ENCODE measurements around the gene RGS7BP. TPM values are rescaled to one million over a fixed set of nuclear protein-coding genes. Genes with fewer than 3 reads are reported as not detected.
A peak's percentile ranks its signal among the peaks of the same experiment; 100 is the strongest.

Gene RGS7BP
- total and polyA plus RNA-seq, 9 donors: 1.4 to 6.5 (median 4.3) TPM

GRCh38 chr5:64612344-64612961 lies 106.6 kb downstream of the RGS7BP start:
- no peaks in the 10 kb centered on the region for H3K27me3 ChIP-seq
- 12 to 17% (median 14%) methylated on average over 5 of the region's 5 CpGs for WGBS, 3 donors
- H3K9me3 ChIP-seq: no peaks in the 10 kb centered on the region
- no peak overlapping the region for H3K27ac ChIP-seq
- H3K4me3 ChIP-seq: no peak overlapping the region
- TF ChIP-seq EP300 (IDR thresholded peaks at IDR 0.05): no peak
- peak; percentile 55 to 58 (median 57) for TF ChIP-seq CTCF (IDR thresholded peaks at IDR 0.05)
- no peaks in the 10 kb centered on the region for H3K4me1 ChIP-seq (ENCODE audit: insufficient read depth)
- intact Hi-C loops (cut with DNase I): loop anchor here (5.0 to 10.0 kb wide), 6 partner anchors 105 to 465 kb away; partner anchors contain the start of gene RGS7BP (in 1 of the 4)
- no peaks in the 10 kb centered on the region for H3K36me3 ChIP-seq
- peak in 3 of 5 donors; percentile 17 to 59 (median 37) for DNase-seq

GRCh38 chr5:64615895-64616294 lies 110.1 kb downstream of the RGS7BP start:
- intact Hi-C loops (cut with DNase I): loop anchor here in 2 of 4 donors (10.0 kb wide), 3 partner anchors 381 to 461 kb away; no protein-coding TSS in a partner anchor
- Histone ChIP-seq H3K36me3 (no peaks in the 10 kb centered on the region), H3K4me1 (ENCODE audit: insufficient read depth) (no peaks in the 10 kb centered on the region), H3K9me3 (no peaks in the 10 kb centered on the region), H3K4me3 (no peak overlapping the region), H3K27ac (no peak overlapping the region), H3K27me3 (no peaks in the 10 kb centered on the region)
- TF ChIP-seq CTCF (IDR thresholded peaks at IDR 0.05) (no peak), POLR2A (IDR thresholded peaks at IDR 0.05) (no peak), EP300 (IDR thresholded peaks at IDR 0.05) (no peak)
- DNase-seq: no peak
- 48 to 71% (median 64%) methylated on average over 3 of the region's 3 CpGs for WGBS, 3 donors

GRCh38 chr5:64619609-64620008 lies 113.8 kb downstream of the RGS7BP start:
- 9 to 32% (median 25%) methylated on average over 3 of the region's 3 CpGs for WGBS, 3 donors
- TF ChIP-seq POLR2A (IDR thresholded peaks at IDR 0.05) (no peak), CTCF (IDR thresholded peaks at IDR 0.05) (no peak), EP300 (IDR thresholded peaks at IDR 0.05) (no peak)
- no peaks in the 10 kb centered on the region for H3K4me1 ChIP-seq (ENCODE audit: insufficient read depth)
- H3K9me3 ChIP-seq: no peaks in the 10 kb centered on the region
- no peak for DNase-seq
- no peaks in the 10 kb centered on the region for H3K27me3 ChIP-seq
- intact Hi-C loops (cut with DNase I): loop anchor here in 2 of 4 donors (10.0 kb wide), 3 partner anchors 385 to 465 kb away; no protein-coding TSS in a partner anchor
- H3K4me3 ChIP-seq: no peak overlapping the region
- no peaks in the 10 kb centered on the region for H3K36me3 ChIP-seq
- H3K27ac ChIP-seq: no peak overlapping the region

GRCh38 chr5:64622991-64623390 lies 117.2 kb downstream of the RGS7BP start:
- no peaks in the 10 kb centered on the region for H3K27me3 ChIP-seq
- no peaks in the 10 kb centered on the region for H3K4me1 ChIP-seq (ENCODE audit: insufficient read depth)
- H3K4me3 ChIP-seq: no peak overlapping the region
- TF ChIP-seq POLR2A (IDR thresholded peaks at IDR 0.05) (no peak), CTCF (IDR thresholded peaks at IDR 0.05) (no peak), EP300 (IDR thresholded peaks at IDR 0.05) (no peak)
- no peaks in the 10 kb centered on the region for H3K9me3 ChIP-seq
- DNase-seq: no peak
- H3K36me3 ChIP-seq: no peaks in the 10 kb centered on the region
- no peak overlapping the region for H3K27ac ChIP-seq
- intact Hi-C loops (cut with DNase I): no loop called here
- WGBS, 3 donors: 74 to 80% (median 77%) methylated on average over 2 of the region's 2 CpGs
